ENCODE results near the gene NPPA. TPM values are rescaled to one million over a fixed set of nuclear protein-coding genes. Genes with fewer than 3 reads are reported as not detected.
A peak's percentile ranks its signal among the peaks of the same experiment; 100 is the strongest.

Gene NPPA
- total and polyA plus RNA-seq, 9 of the 15 experiments (the other 6 are each of a cell fraction or from before 2014, with no cell fraction given) = not detected

DNA sequence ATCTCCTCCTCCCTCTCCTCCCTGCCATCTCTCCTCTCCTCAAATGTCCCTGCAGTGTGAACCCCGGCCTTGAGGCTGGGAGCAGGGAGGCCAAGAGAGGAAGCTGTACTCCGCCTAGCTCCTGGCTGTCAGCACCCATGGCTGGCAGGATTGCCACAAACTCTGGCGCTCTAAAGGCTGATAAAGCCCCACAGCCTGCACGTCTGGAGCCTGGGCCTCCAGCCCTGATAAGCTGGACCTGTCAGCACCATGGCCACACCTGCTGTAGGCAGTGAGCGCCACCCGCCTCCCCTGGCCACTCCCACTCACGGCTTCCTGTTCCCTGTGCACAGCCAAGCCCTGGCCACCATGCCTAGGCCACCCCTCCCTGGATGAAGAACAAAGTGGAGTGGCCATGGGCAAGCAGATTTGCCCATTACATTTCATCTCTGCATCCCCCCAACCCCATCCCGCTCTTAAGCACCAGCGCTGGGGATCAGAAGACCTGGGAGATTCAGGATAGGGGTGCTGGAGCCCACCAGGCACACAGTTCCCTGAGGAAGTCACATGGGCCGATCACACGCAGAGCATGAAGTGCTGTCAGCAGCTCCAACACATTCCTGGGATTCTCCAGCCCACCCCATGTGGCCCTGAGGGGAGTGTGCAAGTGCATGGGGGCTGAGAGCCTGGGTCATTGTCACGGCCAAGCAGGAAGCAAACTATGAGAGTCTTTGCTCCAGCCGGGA lies 35.4 kb upstream of the NPPA start (continued):
- TF ChIP-seq SRSF3 (IDR thresholded peaks at IDR 0.05; ENCODE audit: insufficient read depth, low read length) (no peak), CREB1 (IDR thresholded peaks at IDR 0.05) (peak; percentile 64), CREB1 (CRISPR knock-in tag; IDR thresholded peaks at IDR 0.05) (peak; percentile 42; the same call in 1 of the 2 replicates), BRD9 (IDR thresholded peaks at IDR 0.05; ENCODE audit: low read depth, partially characterized antibody) (no peak), RCOR1 (IDR thresholded peaks at IDR 0.05; ENCODE audit: borderline replicate concordance in 1 of 2, low read depth in 2 of 2, low read length in 2 of 2) (peak in 1 of 2 experiments; percentile 98; a peak in 3 of 4 replicates), GTF2A2 (tag; IDR thresholded peaks at IDR 0.05) (no peak), KAT8 (IDR thresholded peaks at IDR 0.05; ENCODE audit: low read depth) (no peak), ZNF644 (tag; IDR thresholded peaks at IDR 0.05; ENCODE audit: low read depth) (peak; percentile 94), FOXA1 (IDR thresholded peaks at IDR 0.05; ENCODE audit: borderline replicate concordance) (no peak), PREB (CRISPR knock-in tag; IDR thresholded peaks at IDR 0.05) (no peak), POLR2B (IDR thresholded peaks at IDR 0.05; ENCODE audit: low read depth, partially characterized antibody) (peak; percentile 63), BMI1 (IDR thresholded peaks at IDR 0.05; ENCODE audit: low read length) (no peak), CBFA2T2 (conservative IDR thresholded peaks at IDR 0.05) (peak; percentile 97), ZNF277 (CRISPR knock-in tag; IDR thresholded peaks at IDR 0.05; ENCODE audit: borderline replicate concordance) (no peak), MCM2 (IDR thresholded peaks at IDR 0.05; ENCODE audit: low read depth) (no peak), ARNT (IDR thresholded peaks at IDR 0.05) (peak in 1 of 2 experiments; percentile 83; a peak in 2 of 4 replicates), ZNF316 (IDR thresholded peaks at IDR 0.05) (no peak), KAT7 (CRISPR knock-in tag; IDR thresholded peaks at IDR 0.05; ENCODE audit: borderline replicate concordance) (no peak)
- TF ChIP-seq, protein P1, sequence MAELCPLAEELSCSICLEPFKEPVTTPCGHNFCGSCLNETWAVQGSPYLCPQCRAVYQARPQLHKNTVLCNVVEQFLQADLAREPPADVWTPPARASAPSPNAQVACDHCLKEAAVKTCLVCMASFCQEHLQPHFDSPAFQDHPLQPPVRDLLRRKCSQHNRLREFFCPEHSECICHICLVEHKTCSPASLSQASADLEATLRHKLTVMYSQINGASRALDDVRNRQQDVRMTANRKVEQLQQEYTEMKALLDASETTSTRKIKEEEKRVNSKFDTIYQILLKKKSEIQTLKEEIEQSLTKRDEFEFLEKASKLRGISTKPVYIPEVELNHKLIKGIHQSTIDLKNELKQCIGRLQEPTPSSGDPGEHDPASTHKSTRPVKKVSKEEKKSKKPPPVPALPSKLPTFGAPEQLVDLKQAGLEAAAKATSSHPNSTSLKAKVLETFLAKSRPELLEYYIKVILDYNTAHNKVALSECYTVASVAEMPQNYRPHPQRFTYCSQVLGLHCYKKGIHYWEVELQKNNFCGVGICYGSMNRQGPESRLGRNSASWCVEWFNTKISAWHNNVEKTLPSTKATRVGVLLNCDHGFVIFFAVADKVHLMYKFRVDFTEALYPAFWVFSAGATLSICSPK (IDR thresholded peaks at IDR 0.05; ENCODE audit: borderline replicate concordance) = no peak
- TF ChIP-seq, protein P2, sequence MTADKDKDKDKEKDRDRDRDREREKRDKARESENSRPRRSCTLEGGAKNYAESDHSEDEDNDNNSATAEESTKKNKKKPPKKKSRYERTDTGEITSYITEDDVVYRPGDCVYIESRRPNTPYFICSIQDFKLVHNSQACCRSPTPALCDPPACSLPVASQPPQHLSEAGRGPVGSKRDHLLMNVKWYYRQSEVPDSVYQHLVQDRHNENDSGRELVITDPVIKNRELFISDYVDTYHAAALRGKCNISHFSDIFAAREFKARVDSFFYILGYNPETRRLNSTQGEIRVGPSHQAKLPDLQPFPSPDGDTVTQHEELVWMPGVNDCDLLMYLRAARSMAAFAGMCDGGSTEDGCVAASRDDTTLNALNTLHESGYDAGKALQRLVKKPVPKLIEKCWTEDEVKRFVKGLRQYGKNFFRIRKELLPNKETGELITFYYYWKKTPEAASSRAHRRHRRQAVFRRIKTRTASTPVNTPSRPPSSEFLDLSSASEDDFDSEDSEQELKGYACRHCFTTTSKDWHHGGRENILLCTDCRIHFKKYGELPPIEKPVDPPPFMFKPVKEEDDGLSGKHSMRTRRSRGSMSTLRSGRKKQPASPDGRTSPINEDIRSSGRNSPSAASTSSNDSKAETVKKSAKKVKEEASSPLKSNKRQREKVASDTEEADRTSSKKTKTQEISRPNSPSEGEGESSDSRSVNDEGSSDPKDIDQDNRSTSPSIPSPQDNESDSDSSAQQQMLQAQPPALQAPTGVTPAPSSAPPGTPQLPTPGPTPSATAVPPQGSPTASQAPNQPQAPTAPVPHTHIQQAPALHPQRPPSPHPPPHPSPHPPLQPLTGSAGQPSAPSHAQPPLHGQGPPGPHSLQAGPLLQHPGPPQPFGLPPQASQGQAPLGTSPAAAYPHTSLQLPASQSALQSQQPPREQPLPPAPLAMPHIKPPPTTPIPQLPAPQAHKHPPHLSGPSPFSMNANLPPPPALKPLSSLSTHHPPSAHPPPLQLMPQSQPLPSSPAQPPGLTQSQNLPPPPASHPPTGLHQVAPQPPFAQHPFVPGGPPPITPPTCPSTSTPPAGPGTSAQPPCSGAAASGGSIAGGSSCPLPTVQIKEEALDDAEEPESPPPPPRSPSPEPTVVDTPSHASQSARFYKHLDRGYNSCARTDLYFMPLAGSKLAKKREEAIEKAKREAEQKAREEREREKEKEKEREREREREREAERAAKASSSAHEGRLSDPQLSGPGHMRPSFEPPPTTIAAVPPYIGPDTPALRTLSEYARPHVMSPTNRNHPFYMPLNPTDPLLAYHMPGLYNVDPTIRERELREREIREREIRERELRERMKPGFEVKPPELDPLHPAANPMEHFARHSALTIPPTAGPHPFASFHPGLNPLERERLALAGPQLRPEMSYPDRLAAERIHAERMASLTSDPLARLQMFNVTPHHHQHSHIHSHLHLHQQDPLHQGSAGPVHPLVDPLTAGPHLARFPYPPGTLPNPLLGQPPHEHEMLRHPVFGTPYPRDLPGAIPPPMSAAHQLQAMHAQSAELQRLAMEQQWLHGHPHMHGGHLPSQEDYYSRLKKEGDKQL (CRISPR knock-in tag; IDR thresholded peaks at IDR 0.05; ENCODE audit: borderline replicate concordance) = no peak

Data from K562 (cell line).